DMS153 treated with DMSO at 0.1 percent for 48 hours (cell line): ENCODE data around the gene NXNL1.

Source experiments
- DNase-seq: peaks from one replicate; lab custom pipeline; 2025; ENCODE audit not compliant: unreplicated experiment; lab: John Stamatoyannopoulos, UW

The NXNL1 gene

GRCh38 chr19:17421942-17422341 lies 38.8 kb downstream of the NXNL1 start:
- no peak for DNase-seq

DNA sequence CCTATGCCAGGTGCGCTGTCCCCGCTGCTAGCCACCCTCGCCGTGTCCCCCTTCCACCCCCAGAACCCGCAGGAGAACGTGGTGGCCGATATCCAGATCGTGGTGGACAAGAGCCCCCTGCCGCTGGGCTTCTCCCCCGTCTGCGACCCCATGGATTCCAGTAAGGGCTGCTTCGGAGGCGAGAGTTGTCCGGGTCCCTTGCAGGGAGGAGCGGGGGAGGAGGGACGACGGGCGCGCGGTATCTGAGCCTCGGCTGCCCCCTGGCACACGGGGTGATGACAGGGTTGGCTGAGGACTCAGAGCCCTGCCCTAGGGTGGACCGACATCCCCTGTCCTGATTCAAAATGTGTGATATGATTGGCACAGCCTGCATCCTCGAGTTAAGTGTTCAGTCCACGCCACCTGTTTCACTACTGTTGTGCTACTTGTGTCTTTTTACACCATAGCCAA lies 40.2 kb downstream of the NXNL1 start:
- DNase-seq = no peak

DNA sequence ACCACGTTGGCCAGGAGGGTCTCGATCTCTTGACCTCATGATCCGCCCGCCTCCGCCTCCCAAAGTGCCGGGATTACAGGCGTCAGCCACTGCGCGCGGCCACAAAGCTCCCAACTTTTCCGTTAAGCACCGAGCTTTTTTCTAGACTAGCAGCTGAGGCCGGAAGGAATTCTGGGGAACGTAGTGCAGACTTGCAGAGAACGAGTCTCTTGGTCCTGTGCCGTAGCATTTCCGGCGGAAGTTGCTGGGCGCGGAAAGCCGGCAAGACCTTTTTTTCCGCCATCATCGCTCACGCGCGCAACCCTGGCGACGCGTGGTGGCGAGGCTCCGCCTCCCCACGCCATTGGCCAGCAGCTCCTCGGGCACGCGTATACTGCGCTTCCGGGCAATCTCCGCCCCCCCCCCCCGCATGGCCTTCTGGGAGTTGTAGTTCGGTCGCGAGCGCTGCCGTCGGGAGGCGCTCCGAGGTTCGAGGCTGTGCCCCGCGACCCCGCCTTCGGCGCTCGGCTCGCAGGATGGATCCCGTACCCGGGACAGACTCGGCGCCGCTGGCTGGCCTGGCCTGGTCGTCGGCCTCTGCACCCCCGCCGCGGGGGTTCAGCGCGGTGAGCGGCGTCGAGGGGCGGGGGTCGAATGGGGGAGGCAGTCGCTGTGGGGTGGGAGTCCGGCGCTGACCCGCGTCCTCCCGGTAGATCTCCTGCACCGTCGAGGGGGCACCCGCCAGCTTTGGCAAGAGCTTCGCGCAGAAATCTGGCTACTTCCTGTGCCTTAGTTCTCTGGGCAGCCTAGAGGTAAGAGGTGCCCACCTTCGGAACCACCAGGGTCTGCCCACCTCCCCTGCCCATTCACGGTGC lies 40.9 kb downstream of the NXNL1 start, which contains the start of gene MVB12A:
TSS of gene MVB12A (plus strand) at position 427 of the 854 bp plus-strand sequence. CDS start at position 516, 89 bp downstream.
- DNase-seq = peak; percentile 91

GRCh38 chr19:17419154-17419620 lies 41.5 kb downstream of the NXNL1 start:
- no peak for DNase-seq

- no peak for DNase-seq
Observed at GRCh38 chr19:17418710-17419109, 42.0 kb downstream of the NXNL1 start.

GRCh38 chr19:17415121-17415520 lies 45.6 kb downstream of the NXNL1 start:
- DNase-seq = no peak

DNA sequence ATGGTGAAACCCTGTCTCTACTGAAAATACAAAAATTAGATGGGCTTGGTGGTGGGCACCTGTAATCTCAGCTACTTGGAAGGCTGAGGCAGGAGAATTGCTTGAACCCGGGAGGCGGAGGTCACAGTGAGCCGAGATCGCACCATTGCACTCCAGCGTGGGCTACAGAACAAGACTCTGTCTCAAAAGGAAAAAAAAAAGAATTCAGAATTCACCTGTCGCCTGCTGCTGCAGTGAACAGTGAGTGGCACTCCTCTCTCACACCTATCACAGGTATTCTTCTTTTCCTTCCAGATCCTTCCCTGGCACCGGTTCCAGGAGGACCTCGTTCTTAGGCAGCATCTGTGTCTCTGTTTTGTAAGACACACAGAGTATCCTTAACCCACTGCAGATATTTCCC lies 46.6 kb downstream of the NXNL1 start:
- DNase-seq = no peak

DNA sequence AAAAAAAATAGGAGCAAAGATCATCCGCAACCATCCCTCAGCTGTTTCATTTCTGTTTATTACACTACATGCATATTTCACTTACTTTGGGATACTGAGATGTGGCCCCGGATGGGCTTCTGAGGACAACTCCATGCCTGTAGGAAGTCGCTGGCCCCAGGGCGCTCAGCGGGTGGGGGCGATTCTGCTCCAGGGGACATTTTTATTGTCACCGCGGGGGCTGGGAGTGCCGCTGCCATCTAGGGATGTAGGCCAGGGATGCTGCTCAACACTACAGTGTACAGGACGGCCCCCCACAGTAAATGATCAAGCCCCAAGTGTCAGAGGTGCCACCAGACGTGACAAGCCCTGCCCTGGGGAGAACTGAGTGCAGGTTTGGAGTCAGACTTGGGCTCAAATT lies 48.9 kb downstream of the NXNL1 start:
- DNase-seq = no peak

DNA sequence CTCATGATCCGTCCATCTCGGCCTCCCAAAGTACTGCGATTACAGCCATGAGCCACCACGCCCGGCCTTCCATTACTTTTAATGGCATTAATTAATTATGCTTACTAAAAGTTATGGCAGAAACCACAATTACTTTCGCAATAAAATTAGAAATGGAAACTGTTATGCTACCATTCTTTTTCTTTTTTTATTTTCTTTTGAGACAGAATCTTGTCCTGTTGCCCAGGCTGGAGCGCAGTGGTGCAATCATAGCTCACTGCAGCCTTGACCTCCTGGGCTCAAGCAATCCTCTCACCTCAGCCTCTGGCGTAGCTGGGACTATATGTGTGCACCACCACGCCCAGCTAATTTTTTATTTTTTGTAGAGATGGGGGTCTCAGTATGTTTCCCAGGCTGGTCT lies 50.7 kb downstream of the NXNL1 start:
- no peak for DNase-seq

GRCh38 chr19:17406887-17407196 lies 53.9 kb downstream of the NXNL1 start:
- no peak for DNase-seq

DNA sequence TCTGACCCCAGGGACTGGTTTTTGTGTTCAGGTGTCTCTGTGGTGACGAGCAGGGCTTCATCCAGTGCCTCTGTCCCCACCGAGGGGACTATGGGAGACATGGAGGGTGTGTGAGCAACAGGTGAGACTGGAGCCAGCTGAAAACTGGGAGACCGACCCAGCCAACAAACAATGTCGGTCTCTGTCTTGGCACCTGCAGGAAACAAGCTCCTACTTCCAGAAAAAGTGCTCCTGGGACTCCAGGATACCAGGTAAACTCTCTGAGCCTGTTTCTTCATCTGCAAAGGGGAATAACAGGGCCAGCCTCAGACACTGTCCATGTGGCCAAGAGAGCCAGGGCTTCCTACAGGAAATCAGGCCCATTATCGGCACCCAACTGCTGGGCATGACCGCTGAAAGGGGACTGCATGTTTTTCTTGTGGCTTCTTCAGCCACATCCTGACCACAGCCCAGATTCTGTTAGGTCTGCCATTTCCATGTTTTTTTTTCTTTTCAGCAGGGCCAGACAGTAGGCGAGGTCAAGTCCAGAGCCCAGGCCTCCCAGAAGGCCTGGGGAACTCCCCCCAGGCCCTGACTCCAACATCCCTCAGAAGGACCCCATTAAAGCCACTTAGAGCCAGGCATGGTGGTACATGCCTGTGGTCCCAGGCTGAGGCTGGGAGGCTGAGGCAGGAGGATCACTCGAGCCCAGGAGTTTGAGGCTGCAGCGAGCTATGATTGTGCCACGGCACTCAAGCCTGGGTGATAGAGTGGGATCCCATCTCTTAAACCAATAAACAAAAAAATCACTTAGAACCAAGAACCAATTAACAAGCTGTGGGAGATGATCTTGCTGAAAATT lies 54.5 kb downstream of the NXNL1 start:
- DNase-seq = no peak
